Measurements from ENCODE around the gene CDA. TPM values are rescaled to one million over a fixed set of nuclear protein-coding genes. Genes with fewer than 3 reads are reported as not detected.

Gene CDA
- 0.65 TPM for polyA plus RNA-seq (2013)

DNA sequence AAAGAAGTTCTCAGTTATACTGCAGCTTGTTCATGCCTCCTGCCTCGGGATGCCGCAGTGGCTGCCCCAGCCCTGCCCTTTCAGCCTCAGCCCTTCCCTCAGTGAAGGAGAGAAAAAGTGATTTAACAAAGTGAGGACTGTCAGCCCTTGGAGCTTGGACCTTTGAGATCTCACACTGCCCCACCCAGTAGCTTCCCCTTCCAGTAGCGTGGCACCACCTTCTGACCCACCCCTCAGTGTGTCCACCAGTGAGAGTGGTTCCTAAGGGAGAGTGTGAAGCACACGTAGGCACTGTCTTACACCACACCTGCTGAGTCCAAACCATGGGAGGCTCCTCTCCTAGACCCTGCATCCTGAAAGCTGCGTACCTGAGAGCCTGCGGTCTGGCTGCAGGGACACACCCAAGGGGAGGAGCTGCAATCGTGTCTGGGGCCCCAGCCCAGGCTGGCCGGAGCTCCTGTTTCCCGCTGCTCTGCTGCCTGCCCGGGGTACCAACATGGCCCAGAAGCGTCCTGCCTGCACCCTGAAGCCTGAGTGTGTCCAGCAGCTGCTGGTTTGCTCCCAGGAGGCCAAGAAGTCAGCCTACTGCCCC is at the start of gene CDA:
Gene CDA (plus strand): TSS at position 464 of the 592 bp plus-strand sequence. CDS start 33 bp downstream, at position 497.
- peak in 1 of 3 donors; percentile 17 for DNase-seq
- WGBS (ENCODE audit: insufficient coverage), result 26% methylated on average over 9 of the region's 11 CpGs
- H3K4me1 ChIP-seq (ENCODE audit: control extremely low read depth in 1 of 4, control insufficient read depth in 4 of 4, insufficient read depth in 4 of 4, low read length in 3 of 4), result peaks cover 2 to 30% (median 26%) of the 10 kb centered on the region in 4 experiments
- H3K27me3 ChIP-seq (replicated peaks in 2 of 5; ENCODE audit: control insufficient read depth in 4 of 5, insufficient read depth in 5 of 5, low read length in 4 of 5), result peaks cover 0 to 26% (median 9%) of the 10 kb centered on the region in 5 experiments
- H3K27ac ChIP-seq (ENCODE audit: insufficient read depth in 1 of 2, low read depth in 1 of 2, low read length in 2 of 2, poor library complexity in 1 of 2, severe bottlenecking in 2 of 2), result no peak within 1 kb of the TSS
- H3K36me3 ChIP-seq (ENCODE audit: control insufficient read depth in 4 of 4, insufficient read depth in 4 of 4, low read length in 3 of 4), result no peaks in the 10 kb centered on the region
- H3K9me3 ChIP-seq (ENCODE audit: control extremely low read depth in 1 of 5, control insufficient read depth in 4 of 5, insufficient read depth in 2 of 5, low read depth in 1 of 5, low read length in 4 of 5), result peaks cover 0 to 3% (median 0%) of the 10 kb centered on the region in 5 experiments
- peak within 1 kb of the TSS in 5 of 7 experiments; percentile 33 to 65 (median 57) for H3K4me3 ChIP-seq (ENCODE audit: control insufficient read depth in 1 of 7, extremely low read depth in 1 of 7, insufficient read depth in 4 of 7, low read depth in 2 of 7, low read length in 6 of 7)
- CTCF ChIA-PET, result interaction anchor here (0.8 to 2.8 kb wide), 4 partner anchors 12 to 198 kb away, joined by 3 to 11 read pairs (median 3); partner anchors contain the start of genes HP1BP3 and PINK1
- POLR2A ChIA-PET, result no interaction called here

DNA sequence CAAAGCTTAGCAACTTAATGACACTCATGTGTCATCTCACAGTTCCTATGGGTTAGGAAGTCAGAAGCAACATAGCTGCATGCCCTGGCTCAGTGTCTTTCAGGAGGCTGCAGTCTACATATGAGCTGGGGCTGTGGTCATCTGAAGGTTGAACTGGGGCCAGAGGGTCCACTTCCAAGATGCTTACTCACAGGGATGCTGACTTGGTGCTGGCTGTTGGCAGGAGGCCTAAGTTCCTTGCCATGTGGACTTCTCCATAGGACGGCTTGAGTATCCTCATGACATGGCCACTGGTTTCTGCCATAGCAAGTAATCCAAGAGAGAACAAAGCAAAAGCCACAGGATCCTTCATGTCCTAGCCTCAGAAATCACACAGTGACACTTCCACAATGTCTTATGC is 48.6 kb upstream of the CDA start:
- Histone ChIP-seq H3K27ac (ENCODE audit: insufficient read depth in 1 of 2, low read depth in 1 of 2, low read length in 2 of 2, poor library complexity in 1 of 2, severe bottlenecking in 2 of 2) (no peak overlapping the region), H3K27me3 (replicated peaks in 2 of 5; ENCODE audit: control insufficient read depth in 4 of 5, insufficient read depth in 5 of 5, low read length in 4 of 5) (peaks cover 0 to 34% (median 14%) of the 10 kb centered on the region in 5 experiments), H3K4me3 (ENCODE audit: control insufficient read depth in 1 of 7, extremely low read depth in 1 of 7, insufficient read depth in 4 of 7, low read depth in 2 of 7, low read length in 6 of 7) (no peak overlapping the region), H3K4me1 (ENCODE audit: control extremely low read depth in 1 of 4, control insufficient read depth in 4 of 4, insufficient read depth in 4 of 4, low read length in 3 of 4) (no peaks in the 10 kb centered on the region), H3K36me3 (ENCODE audit: control insufficient read depth in 4 of 4, insufficient read depth in 4 of 4, low read length in 3 of 4) (no peaks in the 10 kb centered on the region), H3K9me3 (ENCODE audit: control extremely low read depth in 1 of 5, control insufficient read depth in 4 of 5, insufficient read depth in 2 of 5, low read depth in 1 of 5, low read length in 4 of 5) (no peaks in the 10 kb centered on the region)
- no peak for DNase-seq
- WGBS (ENCODE audit: insufficient coverage), result 100% methylated on average over 1 of the region's 1 CpG
- POLR2A ChIA-PET, result no interaction called here
- CTCF ChIA-PET, result interaction anchor here (1.2 kb wide), 1 partner anchor 10 kb away, joined by 3 read pairs; no protein-coding TSS in a partner anchor

DNA sequence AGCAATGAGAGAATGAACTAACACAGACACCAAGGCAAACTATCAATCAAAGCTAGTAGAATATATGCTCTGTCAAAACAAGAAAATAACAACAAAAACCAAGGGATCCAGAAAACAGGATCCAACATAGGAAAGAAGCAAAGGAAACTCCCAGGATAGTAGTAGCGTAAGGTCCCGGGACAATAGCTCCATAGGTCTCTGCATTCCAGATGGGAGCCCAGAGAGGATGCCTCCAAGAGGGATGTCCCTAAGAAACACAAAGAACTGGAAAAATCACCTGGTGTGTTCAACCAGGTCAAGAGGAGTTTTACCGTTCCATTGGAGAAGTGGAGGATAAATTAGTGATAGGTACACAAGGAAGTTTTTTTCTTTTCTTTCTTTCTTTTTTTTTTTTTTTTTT is 42.3 kb upstream of the CDA start:
- ChIA-PET CTCF (interaction anchor here (1.0 to 3.0 kb wide), 2 partner anchors 18 to 29 kb away, joined by 3 to 6 read pairs; no protein-coding TSS in a partner anchor), POLR2A (no interaction called here)
- WGBS (ENCODE audit: insufficient coverage), result 100% methylated on average over 2 of the region's 3 CpGs

DNA sequence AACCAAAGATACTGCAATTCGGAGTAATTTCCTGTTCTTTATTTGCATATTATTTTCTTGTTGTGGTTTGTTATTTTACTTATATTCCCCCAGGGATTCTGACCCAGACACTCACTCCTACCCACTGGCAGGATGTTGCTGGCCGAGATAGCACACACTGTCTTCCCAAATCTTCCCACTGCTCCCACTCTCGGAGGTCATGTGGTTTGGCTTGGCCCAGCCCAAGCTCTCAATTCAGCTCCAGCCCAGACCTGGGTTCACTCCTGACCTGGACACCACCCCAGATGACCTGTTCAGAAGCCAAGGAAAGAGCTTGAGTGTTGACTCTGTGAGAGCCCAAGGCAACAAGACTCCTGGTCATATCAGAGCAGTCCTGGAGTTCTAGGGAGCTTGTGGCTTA is 37.7 kb upstream of the CDA start:
- no peak overlapping the region for H3K4me3 ChIP-seq (ENCODE audit: control insufficient read depth in 1 of 7, extremely low read depth in 1 of 7, insufficient read depth in 4 of 7, low read depth in 2 of 7, low read length in 6 of 7)
- peaks cover 0 to 2% (median 0%) of the 10 kb centered on the region in 5 experiments for H3K9me3 ChIP-seq (ENCODE audit: control extremely low read depth in 1 of 5, control insufficient read depth in 4 of 5, insufficient read depth in 2 of 5, low read depth in 1 of 5, low read length in 4 of 5)
- peaks cover 0 to 23% (median 13%) of the 10 kb centered on the region in 4 experiments for H3K4me1 ChIP-seq (ENCODE audit: control extremely low read depth in 1 of 4, control insufficient read depth in 4 of 4, insufficient read depth in 4 of 4, low read length in 3 of 4)
- peaks cover 18 to 78% (median 40%) of the 10 kb centered on the region in 5 experiments for H3K27me3 ChIP-seq (replicated peaks in 2 of 5; ENCODE audit: control insufficient read depth in 4 of 5, insufficient read depth in 5 of 5, low read length in 4 of 5)
- no peak for DNase-seq
- H3K36me3 ChIP-seq (ENCODE audit: control insufficient read depth in 4 of 4, insufficient read depth in 4 of 4, low read length in 3 of 4), result no peaks in the 10 kb centered on the region
- POLR2A ChIA-PET, result no interaction called here
- 95% methylated on average over 2 of the region's 3 CpGs for WGBS (ENCODE audit: insufficient coverage)
- CTCF ChIA-PET, result interaction anchor here (1.4 to 2.1 kb wide), 4 partner anchors 11 to 28 kb away, joined by 3 to 7 read pairs (median 3); no protein-coding TSS in a partner anchor
- H3K27ac ChIP-seq (ENCODE audit: insufficient read depth in 1 of 2, low read depth in 1 of 2, low read length in 2 of 2, poor library complexity in 1 of 2, severe bottlenecking in 2 of 2), result no peak overlapping the region

More for the DNA sequence above, 42.3 kb upstream of the CDA start:
- H3K36me3 ChIP-seq (ENCODE audit: control insufficient read depth in 4 of 4, insufficient read depth in 4 of 4, low read length in 3 of 4), result no peaks in the 10 kb centered on the region
- H3K27ac ChIP-seq (ENCODE audit: insufficient read depth in 1 of 2, low read depth in 1 of 2, low read length in 2 of 2, poor library complexity in 1 of 2, severe bottlenecking in 2 of 2), result no peak overlapping the region
- DNase-seq, result no peak
- H3K9me3 ChIP-seq (ENCODE audit: control extremely low read depth in 1 of 5, control insufficient read depth in 4 of 5, insufficient read depth in 2 of 5, low read depth in 1 of 5, low read length in 4 of 5), result peaks cover 0 to 2% (median 0%) of the 10 kb centered on the region in 5 experiments
- H3K4me3 ChIP-seq (ENCODE audit: control insufficient read depth in 1 of 7, extremely low read depth in 1 of 7, insufficient read depth in 4 of 7, low read depth in 2 of 7, low read length in 6 of 7), result no peak overlapping the region
- peaks cover 9 to 51% (median 18%) of the 10 kb centered on the region in 5 experiments for H3K27me3 ChIP-seq (replicated peaks in 2 of 5; ENCODE audit: control insufficient read depth in 4 of 5, insufficient read depth in 5 of 5, low read length in 4 of 5)
- peaks cover 0 to under 1% (median under 1%) of the 10 kb centered on the region in 4 experiments for H3K4me1 ChIP-seq (ENCODE audit: control extremely low read depth in 1 of 4, control insufficient read depth in 4 of 4, insufficient read depth in 4 of 4, low read length in 3 of 4)

DNA sequence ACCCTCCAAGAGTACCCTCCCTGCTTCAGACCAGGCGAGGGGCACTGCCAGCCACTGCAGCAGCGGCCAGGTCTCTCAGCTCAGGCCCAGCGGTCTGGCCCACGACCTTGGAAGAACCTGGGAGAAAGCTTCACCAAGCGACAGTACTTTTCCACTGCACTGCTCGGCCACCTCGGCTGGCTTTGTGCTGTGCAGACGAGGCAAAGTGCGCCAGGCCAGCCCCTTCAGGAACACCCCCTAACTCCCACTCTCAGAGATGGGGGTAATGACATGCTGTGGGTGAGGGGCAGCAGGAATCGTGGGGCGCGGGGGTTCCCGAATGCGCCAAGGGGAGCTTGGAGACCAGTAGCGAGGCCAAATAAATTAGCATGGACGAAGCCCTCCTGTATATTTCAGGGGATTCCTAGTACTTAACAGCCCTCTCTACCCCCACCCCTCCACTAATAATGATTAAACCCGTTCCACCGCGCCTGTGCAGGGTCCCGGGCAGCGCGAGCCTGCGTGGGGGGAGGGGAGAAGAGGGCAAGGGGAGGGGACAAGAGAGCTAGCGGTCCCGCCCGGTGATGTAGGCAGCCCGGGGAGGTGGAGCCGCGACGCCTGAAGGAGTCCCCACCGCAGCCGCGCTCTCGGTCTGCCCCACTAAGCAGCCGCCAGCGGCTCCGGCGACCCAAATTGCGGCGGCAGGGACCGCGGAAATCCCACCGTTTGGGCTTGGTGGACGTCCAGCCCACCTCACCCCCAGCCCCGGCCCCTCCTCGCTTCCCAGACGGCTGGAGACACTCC is 36.8 kb upstream of the CDA start, which contains the start of gene FAM43B:
Gene FAM43B (plus strand): TSS at position 629 of the 783 bp plus-strand sequence. CDS start 401 bp downstream, outside the sequence.
- Histone ChIP-seq H3K9me3 (ENCODE audit: control extremely low read depth in 1 of 5, control insufficient read depth in 4 of 5, insufficient read depth in 2 of 5, low read depth in 1 of 5, low read length in 4 of 5) (peaks cover 0 to 2% (median 0%) of the 10 kb centered on the region in 5 experiments), H3K4me1 (ENCODE audit: control extremely low read depth in 1 of 4, control insufficient read depth in 4 of 4, insufficient read depth in 4 of 4, low read length in 3 of 4) (peaks cover 0 to 23% (median 13%) of the 10 kb centered on the region in 4 experiments), H3K36me3 (ENCODE audit: control insufficient read depth in 4 of 4, insufficient read depth in 4 of 4, low read length in 3 of 4) (no peaks in the 10 kb centered on the region), H3K27ac (ENCODE audit: insufficient read depth in 1 of 2, low read depth in 1 of 2, low read length in 2 of 2, poor library complexity in 1 of 2, severe bottlenecking in 2 of 2) (no peak within 1 kb of the TSS), H3K4me3 (ENCODE audit: control insufficient read depth in 1 of 7, extremely low read depth in 1 of 7, insufficient read depth in 4 of 7, low read depth in 2 of 7, low read length in 6 of 7) (peak within 1 kb of the TSS in 5 of 7 experiments; percentile 15 to 62 (median 50)), H3K27me3 (replicated peaks in 2 of 5; ENCODE audit: control insufficient read depth in 4 of 5, insufficient read depth in 5 of 5, low read length in 4 of 5) (peaks cover 18 to 84% (median 38%) of the 10 kb centered on the region in 5 experiments)
- POLR2A ChIA-PET, result no interaction called here
- WGBS (ENCODE audit: insufficient coverage), result 4% methylated on average over 27 of the region's 47 CpGs
- CTCF ChIA-PET, result interaction anchor here (1.2 to 1.6 kb wide), 3 partner anchors 11 to 29 kb away, joined by 3 to 4 read pairs (median 3); no protein-coding TSS in a partner anchor
- peak; percentile 56 to 79 (median 74) for DNase-seq

DNA sequence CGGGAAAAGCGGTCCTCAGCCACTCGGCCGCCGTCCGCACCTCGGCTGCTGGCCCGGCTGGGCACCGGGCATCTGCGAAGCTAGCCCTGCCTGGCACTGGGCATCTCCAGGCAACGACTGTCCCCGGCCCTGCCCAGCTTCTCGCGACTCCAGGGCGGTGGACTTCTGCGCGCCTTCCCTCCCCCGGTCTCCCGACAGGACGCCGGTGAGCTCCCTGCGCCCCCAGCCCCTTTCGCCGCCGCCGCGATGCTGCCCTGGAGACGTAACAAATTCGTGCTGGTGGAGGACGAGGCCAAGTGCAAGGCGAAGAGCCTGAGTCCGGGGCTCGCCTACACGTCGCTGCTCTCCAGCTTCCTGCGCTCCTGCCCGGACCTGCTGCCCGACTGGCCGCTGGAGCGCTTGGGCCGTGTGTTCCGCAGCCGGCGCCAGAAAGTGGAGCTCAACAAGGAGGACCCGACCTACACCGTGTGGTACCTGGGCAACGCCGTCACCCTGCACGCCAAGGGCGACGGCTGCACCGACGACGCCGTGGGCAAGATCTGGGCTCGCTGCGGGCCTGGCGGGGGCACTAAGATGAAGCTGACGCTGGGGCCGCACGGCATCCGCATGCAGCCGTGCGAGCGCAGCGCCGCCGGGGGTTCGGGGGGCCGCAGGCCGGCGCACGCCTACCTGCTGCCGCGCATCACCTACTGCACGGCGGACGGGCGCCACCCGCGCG is 36.0 kb upstream of the CDA start:
- H3K4me1 ChIP-seq (ENCODE audit: control extremely low read depth in 1 of 4, control insufficient read depth in 4 of 4, insufficient read depth in 4 of 4, low read length in 3 of 4), result peaks cover 0 to 23% (median 13%) of the 10 kb centered on the region in 4 experiments
- 2% methylated on average over 69 of the region's 82 CpGs for WGBS (ENCODE audit: insufficient coverage)
- ChIA-PET CTCF (interaction anchor here (1.2 to 1.6 kb wide), 2 partner anchors 17 to 29 kb away, joined by 3 to 4 read pairs; no protein-coding TSS in a partner anchor), POLR2A (interaction anchor here (0.6 kb wide), 1 partner anchor 33 kb away, joined by 4 read pairs; no protein-coding TSS in a partner anchor)
- DNase-seq, result peak in 1 of 3 donors; percentile 37
- no peak overlapping the region for H3K27ac ChIP-seq (ENCODE audit: insufficient read depth in 1 of 2, low read depth in 1 of 2, low read length in 2 of 2, poor library complexity in 1 of 2, severe bottlenecking in 2 of 2)
- H3K4me3 ChIP-seq (ENCODE audit: control insufficient read depth in 1 of 7, extremely low read depth in 1 of 7, insufficient read depth in 4 of 7, low read depth in 2 of 7, low read length in 6 of 7), result peak overlapping the region in 5 of 7 experiments; percentile 15 to 62 (median 50)
- no peaks in the 10 kb centered on the region for H3K36me3 ChIP-seq (ENCODE audit: control insufficient read depth in 4 of 4, insufficient read depth in 4 of 4, low read length in 3 of 4)
- H3K27me3 ChIP-seq (replicated peaks in 2 of 5; ENCODE audit: control insufficient read depth in 4 of 5, insufficient read depth in 5 of 5, low read length in 4 of 5), result peaks cover 18 to 85% (median 38%) of the 10 kb centered on the region in 5 experiments
- no peaks in the 10 kb centered on the region for H3K9me3 ChIP-seq (ENCODE audit: control extremely low read depth in 1 of 5, control insufficient read depth in 4 of 5, insufficient read depth in 2 of 5, low read depth in 1 of 5, low read length in 4 of 5)
